Heart right ventricle (tissue), 16 donors: ENCODE data around the gene MESP1. TPM values are rescaled to one million over a fixed set of nuclear protein-coding genes. Genes with fewer than 3 reads are reported as not detected.
A peak's percentile ranks its signal among the peaks of the same experiment; 100 is the strongest.

Experiments
- ATAC-seq, 8 donors: fragments of 200-7000 bp; cut with Tn5 transposase; one replicate each; pipeline ENCODE4 v1.9.1; 2020; ENCODE audit warnings: mild to moderate bottlenecking in 8 of 8, moderate library complexity in 8 of 8, moderate number of reproducible peaks in 1 of 8
- DNase-seq, 2 donors: peaks; one replicate each; pipeline ENCODE4 v3.0.0-alpha.2; 2020
- H3K27ac ChIP-seq, 10 donors: fragments of 200-600 bp; sonication (generic) in 2 of 10; one replicate each; pipeline versions ENCODE4 v1.5.0 to v1.8.0; 2020 to 2022; ENCODE audit warnings: mild to moderate bottlenecking in 3 of 10
- H3K27me3 ChIP-seq, 7 donors: fragments of 200-600 bp; one replicate each; pipeline ENCODE4 v1.8.0; 2021 to 2022; ENCODE audit warnings: mild to moderate bottlenecking in 2 of 7
- H3K36me3 ChIP-seq, 9 donors: fragments of 200-600 bp; sonication (generic) in 1 of 9; one replicate each; pipeline versions ENCODE4 v1.5.0 to v1.8.0; 2020 to 2022; ENCODE audit warnings: mild to moderate bottlenecking in 2 of 9
- H3K4me1 ChIP-seq, 9 donors: fragments of 200-600 bp; sonication (generic) in 1 of 9; one replicate each; pipeline versions ENCODE4 v1.5.0 to v1.8.0; 2020 to 2022; ENCODE audit warnings: mild to moderate bottlenecking in 4 of 9
- H3K4me3 ChIP-seq, 10 donors: fragments of 200-600 bp; sonication (generic) in 2 of 10; one replicate each; pipeline versions ENCODE4 v1.5.0 to v1.8.0; 2020 to 2022; ENCODE audit warnings: mild to moderate bottlenecking in 7 of 10, moderate library complexity in 2 of 10
- H3K9me3 ChIP-seq, 11 donors: fragments of 200-600 bp in 10 of 11; sonication (generic) in 2 of 11; one replicate each; pipeline versions ENCODE4 v1.5.0 to v1.8.0; 2013 to 2022; ENCODE audit warnings: mild to moderate bottlenecking in 2 of 11, control low read depth in 1 of 11, moderate library complexity in 1 of 11
- CTCF ChIP-seq, 9 donors: fragments of 200-600 bp; sonication (generic) in 2 of 9; IDR thresholded peaks; one replicate each; pipeline versions ENCODE4 v1.5.0 to v1.8.0; 2021 to 2022; ENCODE audit warnings: antibody characterized with exemption in 9 of 9, mild to moderate bottlenecking in 5 of 9, moderate library complexity in 1 of 9
- WGBS, 2 donors: extraction: QIAGEN DNeasy Blood & Tissue Kit; methylation state at CpG; one replicate each; pipeline ENCODE4 v1.1.7; 2013; ENCODE audit warnings: inconsistent platforms in 1 of 2; 5-methylcytosine and 5-hydroxymethylcytosine counted together
- intact Hi-C, 10 donors: fragments of 100-400 bp; cut with DNase I; formaldehyde crosslinking; loops; one replicate each; pipeline versions ENCODE4 v1.11.1 to v1.14.2; 2022
- polyA plus RNA-seq, 2 donors: library from polyadenylated mRNA; stranded (reverse); fragments of 200-250 nt; gene quantifications; one replicate each; pipeline ENCODE4 v1.2.3, GENCODE V29; 2013
- total RNA-seq, 10 donors: library from RNA; stranded (reverse); fragmentation: NEBNext Ultra II Directional in 3 of 10; extraction: Animal tissue kit (Norgen Biotek cat#: 25700) in 3 of 10; gene quantifications; one replicate each; pipeline versions ENCODE4 v1.2.1 to v1.2.4, GENCODE V29; 2021 to 2023
- donor health status: Arrhythmogenic right ventricular cardiomyopathy.
- donor health status: ischemic (EF 13 %, LVEDD 7.1; RV severe dilation, severe dysfunction).
- donor health status: healthy with polysubstance abuse.
- donor health status: DM: no; HTN: yes; CAD: no.
- donor health status: DM: no; HTN: no; CAD: no.
- donor health status: ischemic (EF 25% LVEDD 6.9; RV normal size, moderate dysfunction).
- donor health status: ischemic (EF 25% LVEDD 5.7; RV mildly dilated, moderate dysfunction).
- donor health status: healthy.
- donor health status: DM: yes; HTN: yes; CAD: no.
- donor health status: Ischemic cardiomyopathy.
- donor health status: ischemic (EF 35%, LVEDD 5.7; RV mildly dilated, moderate dysfunction).
- donor health status: nonischemic (EF 11% LVEDD 7.7; RV severe dilation, severe dysfunction).
- donor health status: DM: yes; HTN: yes; CAD: no.
- donor health status: PGD.
- donor health status: ischemic (EF 29% LVEDD 5.4; RV normal size, mild dysfunction).
- donor health status: nonischemic (EF 23%, LVEDD 6.1; RV moderate dilation, normal function).

MESP1 gene
- total and polyA plus RNA-seq, 12 donors: 1.3 to 9.2 (median 5.6) TPM

GRCh38 chr15:89766357-89767311 lies 15.6 kb upstream of the MESP1 start:
- H3K4me1 ChIP-seq: peaks cover 0 to 16% (median 7%) of the 10 kb centered on the region in 9 donors
- H3K36me3 ChIP-seq: no peaks in the 10 kb centered on the region
- H3K27me3 ChIP-seq: no peaks in the 10 kb centered on the region
- WGBS, 2 donors: 79 to 89% methylated on average over 16 of the region's 16 CpGs
- H3K9me3 ChIP-seq: no peaks in the 10 kb centered on the region
- DNase-seq (peak; percentile 46 to 51), ATAC-seq (peak; percentile 22 to 90 (median 68))
- peak overlapping the region in 5 of 10 donors; percentile 9 to 60 (median 36) for H3K27ac ChIP-seq
- no peak overlapping the region for H3K4me3 ChIP-seq
- TF ChIP-seq CTCF (IDR thresholded peaks at IDR 0.05): no peak
- intact Hi-C loops: loop anchor here in 5 of 10 donors (10.0 kb wide), 4 partner anchors 62 to 318 kb away; no protein-coding TSS in a partner anchor

DNA sequence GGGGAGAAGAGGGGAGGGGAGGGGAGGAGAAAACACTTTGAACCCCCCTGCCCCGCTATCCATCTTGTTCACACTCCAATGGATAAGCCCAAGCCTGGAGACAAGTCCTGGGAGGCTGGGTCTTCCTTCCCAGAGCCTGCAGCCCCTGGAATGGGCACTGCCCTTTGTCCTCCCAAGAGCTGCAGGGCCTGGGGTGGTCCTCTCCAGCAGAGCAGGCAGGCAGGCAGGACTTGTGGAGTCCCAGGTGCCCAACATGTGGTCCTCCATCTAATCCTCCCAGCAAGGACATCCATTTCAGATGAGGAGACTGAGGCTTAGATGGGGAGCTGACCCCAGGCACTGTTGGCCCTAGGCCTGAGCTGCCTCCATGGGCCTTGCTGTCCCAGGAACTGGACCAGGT lies 14.6 kb upstream of the MESP1 start:
- Histone ChIP-seq H3K4me1 (peaks cover 0 to 16% (median 7%) of the 10 kb centered on the region in 9 donors), H3K27me3 (no peaks in the 10 kb centered on the region), H3K4me3 (no peak overlapping the region), H3K36me3 (no peaks in the 10 kb centered on the region), H3K27ac (no peak overlapping the region), H3K9me3 (no peaks in the 10 kb centered on the region)
- no peak for DNase-seq
- intact Hi-C loops: loop anchor here in 5 of 10 donors (10.0 kb wide), 4 partner anchors 61 to 319 kb away; no protein-coding TSS in a partner anchor
- 45 to 93% methylated on average over 1 of the region's 1 CpG for WGBS, 2 donors
- no peak for ATAC-seq
- no peak for TF ChIP-seq CTCF (IDR thresholded peaks at IDR 0.05)

DNA sequence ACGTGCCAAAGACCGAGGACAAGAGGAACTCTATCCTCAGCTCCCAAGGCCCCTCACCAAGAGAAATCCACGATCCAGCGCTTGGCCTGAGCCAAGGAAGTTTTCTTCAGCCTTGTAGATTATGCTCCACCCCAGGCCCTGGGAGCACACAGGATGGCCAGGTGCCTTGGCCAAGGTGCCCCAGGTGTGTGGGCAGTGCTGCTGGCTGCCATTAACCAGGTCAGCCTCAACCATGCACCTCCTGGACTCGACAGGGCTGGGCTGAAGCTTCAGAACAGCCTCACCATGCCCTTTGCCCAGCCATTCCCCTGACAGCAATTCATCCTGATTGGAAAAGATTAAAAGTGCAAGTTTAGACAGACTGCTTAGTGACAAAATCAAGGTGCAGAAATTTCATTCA lies 10.9 kb upstream of the MESP1 start:
- ATAC-seq: no peak
- TF ChIP-seq CTCF (IDR thresholded peaks at IDR 0.05): no peak
- no peak for DNase-seq
- H3K9me3 ChIP-seq: no peaks in the 10 kb centered on the region
- intact Hi-C loops: loop anchor here (2.0 to 10.0 kb wide), 9 partner anchors 57 to 323 kb away; no protein-coding TSS in a partner anchor
- no peaks in the 10 kb centered on the region for H3K27me3 ChIP-seq
- no peak overlapping the region for H3K4me3 ChIP-seq
- WGBS, 2 donors: 87 to 89% methylated on average over 5 of the region's 5 CpGs
- peaks cover 0 to 11% (median 2%) of the 10 kb centered on the region in 9 donors for H3K4me1 ChIP-seq
- H3K36me3 ChIP-seq: no peaks in the 10 kb centered on the region
- no peak overlapping the region for H3K27ac ChIP-seq

DNA sequence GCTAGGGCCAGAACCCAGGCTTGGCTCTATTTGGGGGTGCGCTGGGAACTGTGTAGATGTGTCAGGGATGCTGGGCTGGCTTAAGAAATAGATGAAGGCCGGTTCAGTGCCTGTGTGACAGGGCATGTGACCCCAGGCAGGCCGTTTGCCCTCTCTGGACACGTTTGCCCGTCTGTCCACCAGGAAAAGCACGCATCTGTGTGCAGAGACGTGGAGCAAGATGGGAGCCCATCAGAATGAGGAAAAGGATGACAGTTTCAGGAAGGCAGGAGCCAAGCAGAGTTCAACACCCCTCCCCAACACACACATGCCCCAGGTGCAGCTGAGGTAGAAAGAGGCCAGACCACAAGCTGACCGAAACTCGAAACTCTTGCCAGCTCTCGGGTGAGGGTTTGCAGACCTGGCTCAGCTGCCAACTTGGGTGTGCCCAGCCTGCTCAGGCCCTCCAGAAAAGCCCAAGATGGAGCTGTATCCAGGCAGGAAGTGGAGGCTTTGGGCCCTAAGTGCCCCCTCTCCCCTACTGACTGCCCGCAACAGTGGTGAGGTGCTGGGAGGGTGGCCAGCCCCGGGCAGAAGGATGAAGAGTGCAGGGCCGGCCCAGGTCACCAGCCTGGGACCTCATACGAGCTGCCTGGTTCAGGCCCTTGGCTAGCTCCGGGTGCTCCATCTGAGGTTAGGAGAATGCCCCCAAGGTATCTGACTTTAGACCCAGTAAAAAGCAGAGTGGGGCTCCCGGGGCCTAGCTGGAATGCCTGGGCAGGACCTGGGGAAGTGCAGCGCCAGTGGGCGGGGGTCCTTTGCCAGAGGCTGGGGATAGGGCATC lies 10.2 kb upstream of the MESP1 start:
- WGBS, 2 donors: 72 to 78% methylated on average over 18 of the region's 18 CpGs
- peak in 3 of 9 donors; percentile 6 to 27 (median 7) for TF ChIP-seq CTCF (IDR thresholded peaks at IDR 0.05)
- Histone ChIP-seq H3K4me3 (no peak overlapping the region), H3K36me3 (no peaks in the 10 kb centered on the region), H3K4me1 (peaks cover 0 to 11% (median 0%) of the 10 kb centered on the region in 9 donors), H3K9me3 (no peaks in the 10 kb centered on the region), H3K27ac (no peak overlapping the region), H3K27me3 (no peaks in the 10 kb centered on the region)
- peak in 5 of 8 donors; percentile 7 to 22 (median 22) for ATAC-seq
- no peak for DNase-seq
- intact Hi-C loops: loop anchor here (2.0 to 10.0 kb wide), 9 partner anchors 56 to 324 kb away; no protein-coding TSS in a partner anchor
